Mesenchymal stem cell (in vitro differentiated cells and primary cell): ENCODE results near the gene HMCES.

Experiments
- DNase-seq: peaks from one replicate; pipeline ENCODE4 v3.0.0-alpha.2; 2013
- H2AFZ ChIP-seq: one replicate; pipeline ENCODE4 v1.6.1; 2013; ENCODE audit warnings: low read depth, mild to moderate bottlenecking, control low read depth, inconsistent platforms, low read length, moderate library complexity
- H2AK5ac ChIP-seq: 2 replicates; pipeline ENCODE4 v1.6.1; 2013; ENCODE audit warnings: low read length, moderate library complexity, mild to moderate bottlenecking, inconsistent platforms; ENCODE audit not compliant: severe bottlenecking
- H2BK120ac ChIP-seq: one replicate; pipeline ENCODE4 v1.6.1; 2013; ENCODE audit warnings: low read depth, mild to moderate bottlenecking, inconsistent platforms, low read length, moderate library complexity
- H2BK12ac ChIP-seq, 2 experiments: one replicate each; pipeline ENCODE4 v1.6.1; 2013; ENCODE audit warnings: inconsistent platforms in 2 of 2, low read length in 2 of 2, mild to moderate bottlenecking in 2 of 2, moderate library complexity in 2 of 2, control low read depth in 1 of 2
- H2BK15ac ChIP-seq: one replicate; pipeline ENCODE4 v1.6.1; 2013; ENCODE audit warnings: mild to moderate bottlenecking, low read depth, inconsistent platforms; ENCODE audit not compliant: poor library complexity, severe bottlenecking
- H2BK5ac ChIP-seq: 2 replicates; pipeline ENCODE4 v1.6.1; 2013; ENCODE audit warnings: low read depth, mild to moderate bottlenecking, low read length, control low read depth, inconsistent platforms; ENCODE audit not compliant: poor library complexity, severe bottlenecking
- H3K14ac ChIP-seq, 2 experiments: one replicate each; pipeline ENCODE4 v1.6.1; 2013; ENCODE audit warnings: inconsistent platforms in 2 of 2, low read length in 2 of 2, control low read depth in 1 of 2, mild to moderate bottlenecking in 1 of 2, moderate library complexity in 1 of 2
- H3K18ac ChIP-seq, 2 experiments: one replicate each; pipeline ENCODE4 v1.6.1; 2013; ENCODE audit warnings: inconsistent platforms in 2 of 2, low read length in 2 of 2, control low read depth in 1 of 2, low read depth in 1 of 2, mild to moderate bottlenecking in 1 of 2
- H3K23ac ChIP-seq, 2 experiments: one replicate each; pipeline ENCODE4 v1.6.1; 2013; ENCODE audit warnings: inconsistent platforms in 2 of 2, low read length in 2 of 2, mild to moderate bottlenecking in 2 of 2, moderate library complexity in 2 of 2, control low read depth in 1 of 2
- H3K27ac ChIP-seq: 2 replicates; pipeline ENCODE4 v1.5.1; 2013; ENCODE audit warnings: mild to moderate bottlenecking, moderate library complexity, low read length, control low read depth, inconsistent platforms; ENCODE audit not compliant: poor library complexity, severe bottlenecking
- H3K27me3 ChIP-seq, 2 experiments: 2 replicates each; pipeline versions ENCODE4 v1.6.1 to v1.7.0; 2013; ENCODE audit warnings: low read length in 2 of 2, mild to moderate bottlenecking in 2 of 2, moderate library complexity in 2 of 2, control low read depth in 1 of 2, inconsistent platforms in 1 of 2; ENCODE audit not compliant: control insufficient read depth in 1 of 2, insufficient read depth in 1 of 2
- H3K36me3 ChIP-seq, 2 experiments: 2 replicates each; pipeline versions ENCODE4 v1.6.1 to v1.7.0; 2013; ENCODE audit warnings: low read length in 2 of 2, control low read depth in 1 of 2, inconsistent platforms in 1 of 2, low read depth in 1 of 2, mild to moderate bottlenecking in 1 of 2; ENCODE audit not compliant: insufficient read depth in 2 of 2, control insufficient read depth in 1 of 2
- H3K4ac ChIP-seq, 2 experiments: one replicate each; pipeline ENCODE4 v1.6.1; 2013; ENCODE audit warnings: inconsistent platforms in 2 of 2, low read length in 2 of 2, mild to moderate bottlenecking in 2 of 2, moderate library complexity in 2 of 2, control low read depth in 1 of 2, low read depth in 1 of 2
- H3K4me1 ChIP-seq: 2 replicates; pipeline ENCODE4 v1.6.1; 2013; ENCODE audit warnings: low read depth, low read length, control low read depth; ENCODE audit not compliant: control insufficient read depth, insufficient read depth
- H3K4me2 ChIP-seq: 2 replicates; pipeline ENCODE4 v1.6.1; 2013; ENCODE audit warnings: low read length, mild to moderate bottlenecking, inconsistent platforms; ENCODE audit not compliant: poor library complexity, severe bottlenecking
- H3K4me3 ChIP-seq, 2 experiments: 2 replicates each; pipeline versions ENCODE4 v1.5.1 to v1.7.0; 2013; ENCODE audit warnings: low read length in 2 of 2, mild to moderate bottlenecking in 2 of 2, control low read depth in 1 of 2, low read depth in 1 of 2; ENCODE audit not compliant: insufficient read depth in 1 of 2
- H3K79me1 ChIP-seq: replicated peaks from 2 replicates; pipeline ENCODE4 v1.6.1; 2013; ENCODE audit warnings: mild to moderate bottlenecking, control low read depth, low read length, inconsistent platforms; ENCODE audit not compliant: poor library complexity, severe bottlenecking
- H3K9ac ChIP-seq: 2 replicates; pipeline ENCODE4 v1.7.0; 2013; ENCODE audit warnings: mild to moderate bottlenecking, low read length, moderate library complexity
- H3K9me3 ChIP-seq: 2 replicates; pipeline ENCODE4 v1.7.0; 2013; ENCODE audit warnings: mild to moderate bottlenecking, low read length; ENCODE audit not compliant: control insufficient read depth
- H4K8ac ChIP-seq: one replicate; pipeline ENCODE4 v1.6.1; 2013; ENCODE audit warnings: inconsistent platforms, mild to moderate bottlenecking, low read length, moderate library complexity
- H4K91ac ChIP-seq: one replicate; pipeline ENCODE4 v1.6.1; 2013; ENCODE audit warnings: mild to moderate bottlenecking, low read length, inconsistent platforms
- WGBS: methylation state at CpG from one replicate; pipeline ENCODE4 v1.1.7; 2013; ENCODE audit warnings: mixed read lengths; 5-methylcytosine and 5-hydroxymethylcytosine counted together

Gene HMCES

GRCh38 chr3:129238945-129239705 lies 39.5 kb upstream of the HMCES start:
- Histone ChIP-seq H2BK120ac (no peak overlapping the region), H2AFZ (no peak overlapping the region), H3K4me1 (no peaks in the 10 kb centered on the region), H3K36me3 (peaks cover 0 to 4% of the 10 kb centered on the region in 2 experiments), H2AK5ac (no peak overlapping the region), H2BK12ac (no peak overlapping the region), H2BK5ac (no peak overlapping the region), H3K9ac (peak overlapping the region; percentile 71), H3K9me3 (no peaks in the 10 kb centered on the region), H3K4me3 (peak overlapping the region in 1 of 2 experiments; percentile 33), H4K91ac (no peak overlapping the region), H3K4me2 (no peak overlapping the region), H3K23ac (no peak overlapping the region), H4K8ac (no peak overlapping the region), H3K14ac (no peak overlapping the region), H3K79me1 (no peaks in the 10 kb centered on the region), H2BK15ac (no peak overlapping the region), H3K27me3 (no peaks in the 10 kb centered on the region), H3K4ac (no peak overlapping the region), H3K27ac (no peak overlapping the region), H3K18ac (no peak overlapping the region)
- peak; percentile 25 for DNase-seq
- 91% methylated on average over 5 of the region's 8 CpGs for WGBS

GRCh38 chr3:129239991-129240390 lies 38.7 kb upstream of the HMCES start:
- H2AFZ ChIP-seq = no peak overlapping the region
- no peak overlapping the region for H2BK120ac ChIP-seq
- no peaks in the 10 kb centered on the region for H3K27me3 ChIP-seq
- H3K14ac ChIP-seq = no peak overlapping the region
- H4K8ac ChIP-seq = no peak overlapping the region
- 80% methylated on average over 6 of the region's 6 CpGs for WGBS
- peaks cover 0 to 4% of the 10 kb centered on the region in 2 experiments for H3K36me3 ChIP-seq
- no peak overlapping the region for H2BK5ac ChIP-seq
- DNase-seq = no peak
- peaks cover 1% of the 10 kb centered on the region for H3K79me1 ChIP-seq
- peak overlapping the region; percentile 50 for H3K9ac ChIP-seq
- H3K23ac ChIP-seq = no peak overlapping the region
- no peak overlapping the region for H3K27ac ChIP-seq
- no peak overlapping the region for H3K4me2 ChIP-seq
- H3K18ac ChIP-seq = peak overlapping the region in 1 of 2 experiments; percentile 11
- H4K91ac ChIP-seq = no peak overlapping the region
- peaks cover 1% of the 10 kb centered on the region for H3K4me1 ChIP-seq
- H2BK12ac ChIP-seq = no peak overlapping the region
- H3K4ac ChIP-seq = no peak overlapping the region
- H3K4me3 ChIP-seq = no peak overlapping the region
- no peaks in the 10 kb centered on the region for H3K9me3 ChIP-seq
- no peak overlapping the region for H2BK15ac ChIP-seq
- no peak overlapping the region for H2AK5ac ChIP-seq

GRCh38 chr3:129240436-129240835 lies 38.2 kb upstream of the HMCES start:
- Histone ChIP-seq H2BK5ac (no peak overlapping the region), H3K18ac (no peak overlapping the region), H3K4me1 (peaks cover 1% of the 10 kb centered on the region), H3K9me3 (no peaks in the 10 kb centered on the region), H3K23ac (no peak overlapping the region), H3K4ac (no peak overlapping the region), H3K4me2 (no peak overlapping the region), H2BK120ac (no peak overlapping the region), H3K27me3 (no peaks in the 10 kb centered on the region), H2BK15ac (no peak overlapping the region), H2AK5ac (no peak overlapping the region), H4K91ac (no peak overlapping the region), H3K36me3 (peaks cover 0 to 4% of the 10 kb centered on the region in 2 experiments), H4K8ac (no peak overlapping the region), H3K79me1 (peaks cover 1% of the 10 kb centered on the region), H2BK12ac (no peak overlapping the region), H3K4me3 (no peak overlapping the region), H2AFZ (no peak overlapping the region), H3K9ac (peak overlapping the region; percentile 50), H3K14ac (no peak overlapping the region), H3K27ac (no peak overlapping the region)
- 30% methylated on average over 3 of the region's 3 CpGs for WGBS
- peak; percentile 47 for DNase-seq

GRCh38 chr3:129245141-129245540 lies 33.5 kb upstream of the HMCES start:
- Histone ChIP-seq H3K4me3 (no peak overlapping the region), H3K9me3 (no peaks in the 10 kb centered on the region), H3K23ac (no peak overlapping the region), H3K4me2 (peak overlapping the region; percentile 26), H2AK5ac (no peak overlapping the region), H2AFZ (no peak overlapping the region), H3K27ac (no peak overlapping the region), H3K4me1 (peaks cover 9% of the 10 kb centered on the region), H3K27me3 (no peaks in the 10 kb centered on the region), H2BK12ac (no peak overlapping the region), H3K79me1 (peaks cover 8% of the 10 kb centered on the region), H2BK15ac (no peak overlapping the region), H3K14ac (no peak overlapping the region), H3K9ac (peak overlapping the region; percentile 59), H3K4ac (no peak overlapping the region), H3K36me3 (peaks cover 0 to 4% of the 10 kb centered on the region in 2 experiments), H2BK120ac (no peak overlapping the region), H4K91ac (no peak overlapping the region), H4K8ac (no peak overlapping the region), H3K18ac (no peak overlapping the region), H2BK5ac (no peak overlapping the region)
- peak; percentile 18 for DNase-seq
- 93% methylated on average over 5 of the region's 5 CpGs for WGBS
